Uterus (tissue), 4 donors: ENCODE measurements around the gene KRTAP5-10. TPM values are rescaled to one million over a fixed set of nuclear protein-coding genes. Genes with fewer than 3 reads are reported as not detected.

Experiments used
- DNase-seq, 2 donors: peaks; one replicate each; pipeline ENCODE4 v3.0.0-alpha.2; 2019 to 2020
- H3K27ac ChIP-seq, 2 donors: fragments of 200-600 bp; sonication (generic); 1 replicate in 1 of 2; 2 replicates in 1 of 2; pipeline ENCODE4 v1.5.1; 2016 to 2018
- H3K27me3 ChIP-seq, 2 donors: fragments of 200-600 bp; sonication (generic); one replicate each; pipeline ENCODE4 v1.5.1; 2018 to 2019; ENCODE audit warnings: control low read depth in 1 of 2
- H3K36me3 ChIP-seq, 2 donors: fragments of 200-600 bp; sonication (generic); one replicate each; pipeline ENCODE4 v1.5.1; 2019; ENCODE audit warnings: control low read depth in 1 of 2
- H3K4me1 ChIP-seq, 2 donors: fragments of 200-600 bp; sonication (generic); one replicate each; pipeline ENCODE4 v1.5.1; 2018 to 2019; ENCODE audit warnings: control low read depth in 1 of 2
- H3K4me3 ChIP-seq, 2 donors: fragments of 200-600 bp; sonication (generic); 1 replicate in 1 of 2; 2 replicates in 1 of 2; pipeline ENCODE4 v1.5.1; 2018 to 2019; ENCODE audit warnings: mild to moderate bottlenecking in 1 of 2
- H3K9me3 ChIP-seq, 2 donors: fragments of 200-600 bp; sonication (generic); one replicate each; pipeline ENCODE4 v1.5.1; 2019; ENCODE audit warnings: control low read depth in 1 of 2
- CTCF ChIP-seq, 4 experiments: fragments of 200-600 bp in 2 of 4; fragments of 450-650 bp in 2 of 4; sonication (generic) in 2 of 4; IDR thresholded peaks; one replicate each; pipeline ENCODE4 v1.5.1; 2016 to 2019; ENCODE audit warnings: antibody characterized with exemption in 4 of 4, mild to moderate bottlenecking in 2 of 4, moderate library complexity in 1 of 4
- POLR2A ChIP-seq, 2 donors: fragments of 450-650 bp; IDR thresholded peaks; one replicate each; pipeline ENCODE4 v1.6.1; 2016; ENCODE audit warnings: antibody characterized with exemption in 2 of 2, mild to moderate bottlenecking in 1 of 2, moderate library complexity in 1 of 2
- intact Hi-C: fragments of 100-400 bp; cut with DNase I; formaldehyde crosslinking; loops from one replicate; pipeline ENCODE4 v1.15.1; 2023; ENCODE audit warnings: low total_unique reads
- total RNA-seq, 4 donors: library from RNA; depleted of rRNA in 3 of 4; stranded (reverse); fragments of >200 nt in 3 of 4; gene quantifications; one replicate each; pipeline versions ENCODE4 v1.1.0 to v1.2.4, GENCODE V29; 2014 to 2023
- donor health status: DM: yes; HTN: yes; CAD: no.

Gene KRTAP5-10
- total RNA-seq = under 1 TPM in 1 of 4 donors, not detected in 3; 0.37 TPM

GRCh38 chr11:71565263-71565662, at the start of gene KRTAP5-10:
Gene KRTAP5-10, plus strand, starts transcription at chr11:71565563. Its CDS starts 25 bp downstream, at chr11:71565588.
- no peaks in the 10 kb centered on the region for H3K9me3 ChIP-seq
- intact Hi-C loops = no loop called here
- H3K27me3 ChIP-seq = no peaks in the 10 kb centered on the region
- TF ChIP-seq POLR2A (IDR thresholded peaks at IDR 0.05) (no peak), CTCF (IDR thresholded peaks at IDR 0.05) (no peak)
- no peaks in the 10 kb centered on the region for H3K4me1 ChIP-seq
- DNase-seq = no peak
- no peak within 1 kb of the TSS for H3K27ac ChIP-seq
- no peaks in the 10 kb centered on the region for H3K36me3 ChIP-seq
- no peak within 1 kb of the TSS for H3K4me3 ChIP-seq

- Histone ChIP-seq H3K4me3 (no peak overlapping the region), H3K4me1 (no peaks in the 10 kb centered on the region), H3K27ac (no peak overlapping the region), H3K9me3 (no peaks in the 10 kb centered on the region), H3K27me3 (no peaks in the 10 kb centered on the region), H3K36me3 (no peaks in the 10 kb centered on the region)
- no peak for TF ChIP-seq CTCF (IDR thresholded peaks at IDR 0.05)
- intact Hi-C loops = no loop called here
- no peak for DNase-seq
Measured at GRCh38 chr11:71518506-71519471, 46.6 kb upstream of the KRTAP5-10 start.

GRCh38 chr11:71519546-71519945, 45.8 kb upstream of the KRTAP5-10 start:
- no peak overlapping the region for H3K27ac ChIP-seq
- no peaks in the 10 kb centered on the region for H3K4me1 ChIP-seq
- no peaks in the 10 kb centered on the region for H3K9me3 ChIP-seq
- H3K27me3 ChIP-seq = no peaks in the 10 kb centered on the region
- no peaks in the 10 kb centered on the region for H3K36me3 ChIP-seq
- intact Hi-C loops = no loop called here
- DNase-seq = no peak
- TF ChIP-seq CTCF (IDR thresholded peaks at IDR 0.05) (no peak), POLR2A (IDR thresholded peaks at IDR 0.05) (no peak)
- H3K4me3 ChIP-seq = no peak overlapping the region

GRCh38 chr11:71525188-71525937, 40.0 kb upstream of the KRTAP5-10 start:
- intact Hi-C loops = no loop called here
- Histone ChIP-seq H3K27ac (no peak overlapping the region), H3K27me3 (no peaks in the 10 kb centered on the region), H3K4me3 (no peak overlapping the region), H3K4me1 (no peaks in the 10 kb centered on the region), H3K36me3 (no peaks in the 10 kb centered on the region), H3K9me3 (no peaks in the 10 kb centered on the region)
- no peak for TF ChIP-seq POLR2A (IDR thresholded peaks at IDR 0.05)
- no peak for TF ChIP-seq CTCF (IDR thresholded peaks at IDR 0.05)
- DNase-seq = no peak
